A673 (cell line): ENCODE data around the gene BCR.

ENCODE experiments used
- CTCF ChIP-seq: fragments of 300-800, 200-600 bp; sonication (generic); conservative IDR thresholded peaks from 2 replicates; pipeline ENCODE4 v1.5.1; 2017; ENCODE audit warnings: low read depth, mild to moderate bottlenecking, antibody characterized with exemption, low read length, moderate library complexity, mixed read lengths
- EZH2 ChIP-seq: fragments of 200-600 bp; sonication (generic); IDR thresholded peaks from 2 replicates; pipeline ENCODE4 v1.6.1; 2017; ENCODE audit warnings: borderline replicate concordance, low read depth, mild to moderate bottlenecking, mixed read lengths, antibody characterized with exemption, low read length; ENCODE audit not compliant: poor library complexity, severe bottlenecking

GRCh38 chr22:23305321-23305910, 125.1 kb downstream of the BCR start:
- no peak for TF ChIP-seq EZH2
- TF ChIP-seq CTCF: no peak
